GM06990 (cell line): ENCODE results near the gene OR5H1.

Experiments used
- DNase-seq: peaks from one replicate; pipeline ENCODE4 v3.0.0-alpha.2; 2011; ENCODE audit not compliant: insufficient read length; ENCODE audit errors: extremely low read depth
- H3K27me3 ChIP-seq: replicated peaks from 2 replicates; pipeline ENCODE4 v1.6.0; 2011; ENCODE audit warnings: low read length; ENCODE audit not compliant: control insufficient read depth, insufficient read depth
- H3K36me3 ChIP-seq: 2 replicates; pipeline ENCODE4 v1.5.1; 2011; ENCODE audit warnings: low read length; ENCODE audit not compliant: control insufficient read depth, insufficient read depth
- H3K4me3 ChIP-seq: replicated peaks from 2 replicates; pipeline ENCODE4 v1.5.1; 2011; ENCODE audit warnings: low read depth, mild to moderate bottlenecking, control low read depth, low read length
- CTCF ChIP-seq: IDR thresholded peaks from 2 replicates; pipeline ENCODE4 v1.5.1; 2011; ENCODE audit warnings: low read length, control low read depth, mild to moderate bottlenecking, inconsistent platforms; ENCODE audit not compliant: insufficient read depth, poor library complexity, severe bottlenecking

OR5H1 gene

GRCh38 chr3:98130421-98130820 lies at the start of gene OR5H1:
Gene OR5H1 (plus strand): TSS chr3:98130721. CDS start chr3:98132698, 1,977 bp downstream.
- DNase-seq = no peak
- H3K4me3 ChIP-seq = no peak within 1 kb of the TSS
- no peak for TF ChIP-seq CTCF
- H3K27me3 ChIP-seq = no peaks in the 10 kb centered on the region
- H3K36me3 ChIP-seq = no peaks in the 10 kb centered on the region

GRCh38 chr3:98086873-98087272 lies 43.6 kb upstream of the OR5H1 start, which contains the start of gene OR5AC2:
Gene OR5AC2 (plus strand): TSS chr3:98087173. CDS start chr3:98087173, 0 bp downstream.
- no peak for TF ChIP-seq CTCF
- Histone ChIP-seq H3K36me3 (no peaks in the 10 kb centered on the region), H3K4me3 (no peak within 1 kb of the TSS), H3K27me3 (no peaks in the 10 kb centered on the region)
- DNase-seq = no peak

GRCh38 chr3:98095882-98096281 lies 34.6 kb upstream of the OR5H1 start:
- no peak for TF ChIP-seq CTCF
- Histone ChIP-seq H3K4me3 (no peak overlapping the region), H3K36me3 (no peaks in the 10 kb centered on the region), H3K27me3 (no peaks in the 10 kb centered on the region)
- DNase-seq = no peak

- DNase-seq = no peak
- Histone ChIP-seq H3K36me3 (no peaks in the 10 kb centered on the region), H3K4me3 (no peak overlapping the region), H3K27me3 (no peaks in the 10 kb centered on the region)
- no peak for TF ChIP-seq CTCF
These were observed 30.7 kb upstream of the OR5H1 start for GRCh38 chr3:98099848-98100247.

GRCh38 chr3:98108162-98108561 lies 22.4 kb upstream of the OR5H1 start:
- DNase-seq = no peak
- no peak for TF ChIP-seq CTCF
- H3K36me3 ChIP-seq = no peaks in the 10 kb centered on the region
- H3K4me3 ChIP-seq = no peak overlapping the region
- H3K27me3 ChIP-seq = no peaks in the 10 kb centered on the region
